ENCODE measurements around the gene HSPG2.

Gene HSPG2

DNA sequence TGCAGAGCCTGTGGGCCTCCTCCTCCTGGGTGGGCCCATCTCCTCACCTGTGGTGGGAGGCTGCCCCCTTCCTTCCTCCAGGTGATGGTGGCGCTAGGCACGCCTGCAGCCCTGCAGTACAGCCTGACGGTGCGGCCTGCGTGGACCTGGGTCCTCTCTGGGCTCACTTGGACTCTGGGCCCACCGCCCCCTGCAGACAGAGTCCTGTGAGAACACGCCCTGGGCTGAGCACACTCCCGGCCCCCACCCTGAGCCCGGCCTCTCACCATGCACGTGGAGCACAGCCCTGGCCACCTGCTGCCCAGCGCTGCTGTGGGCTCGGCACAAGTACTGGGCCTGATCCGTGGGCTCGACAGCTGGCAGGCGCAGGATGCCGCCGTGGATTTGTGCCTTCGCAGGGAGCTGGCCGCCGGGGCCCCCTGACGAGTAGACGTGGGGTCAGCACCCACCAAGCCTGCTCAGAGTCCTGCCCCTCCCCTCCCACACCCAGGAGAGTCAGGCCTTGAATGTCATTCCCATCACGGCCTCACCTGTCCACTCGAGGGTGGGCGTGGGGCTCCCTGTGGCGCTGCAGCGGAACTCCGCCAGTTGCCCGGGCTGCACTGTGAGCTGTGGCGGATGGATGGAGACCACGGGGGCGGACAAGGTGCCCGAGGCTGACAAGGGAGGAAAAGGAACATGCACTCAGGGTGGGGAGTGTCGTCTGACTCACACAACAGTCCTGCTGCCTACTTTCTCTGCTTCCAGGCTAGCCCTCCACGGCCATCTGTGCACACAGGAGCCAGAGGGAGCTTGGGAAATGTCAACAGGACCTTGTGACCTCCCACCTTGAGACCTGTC is 81.6 kb downstream of the HSPG2 start:
- Histone ChIP-seq H3K27me3 (ENCODE audit: insufficient read depth, poor library complexity, severe bottlenecking) (no peaks in the 10 kb centered on the region), H3K27ac (replicated peaks) (no peak overlapping the region), H3K4me3 (replicated peaks; ENCODE audit: insufficient read depth, low read length) (no peak overlapping the region)
- TF ChIP-seq SPI1 (IDR thresholded peaks at IDR 0.05; ENCODE audit: borderline replicate concordance, low read depth) (no peak), GABPA (IDR thresholded peaks at IDR 0.05; ENCODE audit: low read depth) (no peak), POLR2AphosphoS5 (IDR thresholded peaks at IDR 0.05; ENCODE audit: low read depth) (no peak)
- TF ChIP-seq, protein P1, sequence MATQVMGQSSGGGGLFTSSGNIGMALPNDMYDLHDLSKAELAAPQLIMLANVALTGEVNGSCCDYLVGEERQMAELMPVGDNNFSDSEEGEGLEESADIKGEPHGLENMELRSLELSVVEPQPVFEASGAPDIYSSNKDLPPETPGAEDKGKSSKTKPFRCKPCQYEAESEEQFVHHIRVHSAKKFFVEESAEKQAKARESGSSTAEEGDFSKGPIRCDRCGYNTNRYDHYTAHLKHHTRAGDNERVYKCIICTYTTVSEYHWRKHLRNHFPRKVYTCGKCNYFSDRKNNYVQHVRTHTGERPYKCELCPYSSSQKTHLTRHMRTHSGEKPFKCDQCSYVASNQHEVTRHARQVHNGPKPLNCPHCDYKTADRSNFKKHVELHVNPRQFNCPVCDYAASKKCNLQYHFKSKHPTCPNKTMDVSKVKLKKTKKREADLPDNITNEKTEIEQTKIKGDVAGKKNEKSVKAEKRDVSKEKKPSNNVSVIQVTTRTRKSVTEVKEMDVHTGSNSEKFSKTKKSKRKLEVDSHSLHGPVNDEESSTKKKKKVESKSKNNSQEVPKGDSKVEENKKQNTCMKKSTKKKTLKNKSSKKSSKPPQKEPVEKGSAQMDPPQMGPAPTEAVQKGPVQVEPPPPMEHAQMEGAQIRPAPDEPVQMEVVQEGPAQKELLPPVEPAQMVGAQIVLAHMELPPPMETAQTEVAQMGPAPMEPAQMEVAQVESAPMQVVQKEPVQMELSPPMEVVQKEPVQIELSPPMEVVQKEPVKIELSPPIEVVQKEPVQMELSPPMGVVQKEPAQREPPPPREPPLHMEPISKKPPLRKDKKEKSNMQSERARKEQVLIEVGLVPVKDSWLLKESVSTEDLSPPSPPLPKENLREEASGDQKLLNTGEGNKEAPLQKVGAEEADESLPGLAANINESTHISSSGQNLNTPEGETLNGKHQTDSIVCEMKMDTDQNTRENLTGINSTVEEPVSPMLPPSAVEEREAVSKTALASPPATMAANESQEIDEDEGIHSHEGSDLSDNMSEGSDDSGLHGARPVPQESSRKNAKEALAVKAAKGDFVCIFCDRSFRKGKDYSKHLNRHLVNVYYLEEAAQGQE (IDR thresholded peaks at IDR 0.05; ENCODE audit: insufficient replicate concordance, low read depth): no peak
- TF ChIP-seq, protein P2, sequence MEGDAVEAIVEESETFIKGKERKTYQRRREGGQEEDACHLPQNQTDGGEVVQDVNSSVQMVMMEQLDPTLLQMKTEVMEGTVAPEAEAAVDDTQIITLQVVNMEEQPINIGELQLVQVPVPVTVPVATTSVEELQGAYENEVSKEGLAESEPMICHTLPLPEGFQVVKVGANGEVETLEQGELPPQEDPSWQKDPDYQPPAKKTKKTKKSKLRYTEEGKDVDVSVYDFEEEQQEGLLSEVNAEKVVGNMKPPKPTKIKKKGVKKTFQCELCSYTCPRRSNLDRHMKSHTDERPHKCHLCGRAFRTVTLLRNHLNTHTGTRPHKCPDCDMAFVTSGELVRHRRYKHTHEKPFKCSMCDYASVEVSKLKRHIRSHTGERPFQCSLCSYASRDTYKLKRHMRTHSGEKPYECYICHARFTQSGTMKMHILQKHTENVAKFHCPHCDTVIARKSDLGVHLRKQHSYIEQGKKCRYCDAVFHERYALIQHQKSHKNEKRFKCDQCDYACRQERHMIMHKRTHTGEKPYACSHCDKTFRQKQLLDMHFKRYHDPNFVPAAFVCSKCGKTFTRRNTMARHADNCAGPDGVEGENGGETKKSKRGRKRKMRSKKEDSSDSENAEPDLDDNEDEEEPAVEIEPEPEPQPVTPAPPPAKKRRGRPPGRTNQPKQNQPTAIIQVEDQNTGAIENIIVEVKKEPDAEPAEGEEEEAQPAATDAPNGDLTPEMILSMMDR (IDR thresholded peaks at IDR 0.05; ENCODE audit: insufficient read depth, low read length): no peak
- no peak for DNase-seq (ENCODE audit: low read depth in 1 of 2, low spot score in 1 of 2)

DNA sequence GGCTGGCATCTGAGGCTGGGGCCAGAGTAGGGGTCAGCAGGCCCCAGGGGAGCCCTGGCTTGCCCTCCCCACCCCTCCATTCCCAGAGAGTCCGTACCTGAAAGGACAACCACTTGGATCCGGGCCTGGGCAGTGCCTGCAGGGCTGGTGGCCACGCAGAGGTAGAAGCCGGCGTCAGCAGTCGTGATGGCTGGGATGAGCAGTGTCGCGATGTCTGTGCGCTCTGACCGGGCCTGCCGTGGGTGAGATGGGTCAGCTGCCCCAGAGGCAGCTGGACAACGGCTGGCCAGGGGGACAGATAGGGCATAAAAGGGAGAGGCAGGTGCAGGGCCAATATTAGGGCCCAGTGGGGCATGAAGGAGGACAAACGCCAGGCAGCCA is 82.4 kb downstream of the HSPG2 start:
- Histone ChIP-seq H3K27ac (replicated peaks) (no peak overlapping the region), H3K4me3 (replicated peaks; ENCODE audit: insufficient read depth, low read length) (no peak overlapping the region), H3K27me3 (ENCODE audit: insufficient read depth, poor library complexity, severe bottlenecking) (no peaks in the 10 kb centered on the region)

DNA sequence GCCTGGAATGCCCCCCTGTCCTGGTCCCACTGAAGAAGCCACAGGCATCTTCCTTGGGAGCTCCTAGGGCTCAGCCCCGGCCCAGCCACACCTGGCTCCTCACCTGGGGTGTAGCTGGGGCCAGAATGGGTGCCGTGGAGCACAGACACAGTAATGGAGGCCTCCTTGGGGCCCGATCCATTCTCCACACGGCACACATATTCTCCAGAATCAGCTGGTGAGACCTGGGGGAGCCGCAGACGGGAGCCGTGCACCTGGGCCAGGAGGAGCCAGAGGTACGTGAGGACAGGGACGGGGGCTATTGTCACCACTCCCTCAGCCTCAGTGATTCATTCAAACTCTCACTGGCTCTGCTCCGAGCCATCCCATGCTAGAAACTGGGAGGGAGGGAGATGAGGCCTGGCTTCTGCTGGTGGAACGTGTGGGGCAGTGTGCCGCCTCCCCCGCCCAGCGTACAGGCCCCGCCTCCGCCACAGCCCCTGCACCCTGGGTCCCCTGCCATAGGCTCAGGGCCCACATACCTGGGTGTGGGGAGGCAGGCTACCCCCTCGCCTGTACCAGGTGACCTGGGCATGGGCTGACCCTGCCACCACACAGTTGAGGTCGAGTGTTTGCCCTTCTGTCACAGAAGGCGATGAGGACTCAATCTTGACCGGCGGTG is 82.9 kb downstream of the HSPG2 start:
- H3K27me3 ChIP-seq (ENCODE audit: insufficient read depth, poor library complexity, severe bottlenecking): no peaks in the 10 kb centered on the region
- no peak for TF ChIP-seq POLR2AphosphoS5 (IDR thresholded peaks at IDR 0.05; ENCODE audit: low read depth)
- TF ChIP-seq, protein P1 (IDR thresholded peaks at IDR 0.05; ENCODE audit: insufficient replicate concordance, low read depth): no peak
- TF ChIP-seq SPI1 (IDR thresholded peaks at IDR 0.05; ENCODE audit: borderline replicate concordance, low read depth): no peak
- TF ChIP-seq GABPA (IDR thresholded peaks at IDR 0.05; ENCODE audit: low read depth): no peak
- TF ChIP-seq, protein P2 (IDR thresholded peaks at IDR 0.05; ENCODE audit: insufficient read depth, low read length): no peak
- H3K4me3 ChIP-seq (replicated peaks; ENCODE audit: insufficient read depth, low read length): no peak overlapping the region
- DNase-seq (ENCODE audit: low read depth in 1 of 2, low spot score in 1 of 2): no peak
- no peak overlapping the region for H3K27ac ChIP-seq (replicated peaks)

More for the DNA sequence above, 82.4 kb downstream of the HSPG2 start:
- TF ChIP-seq GABPA (IDR thresholded peaks at IDR 0.05; ENCODE audit: low read depth) (no peak), SPI1 (IDR thresholded peaks at IDR 0.05; ENCODE audit: borderline replicate concordance, low read depth) (no peak), POLR2AphosphoS5 (IDR thresholded peaks at IDR 0.05; ENCODE audit: low read depth) (no peak)
- TF ChIP-seq, protein P1 (IDR thresholded peaks at IDR 0.05; ENCODE audit: insufficient replicate concordance, low read depth): no peak
- TF ChIP-seq, protein P2 (IDR thresholded peaks at IDR 0.05; ENCODE audit: insufficient read depth, low read length): no peak
- no peak for DNase-seq (ENCODE audit: low read depth in 1 of 2, low spot score in 1 of 2)
